Gastroesophageal sphincter (tissue), 3 donors: ENCODE measurements around the gene MAP7D2.

Experiments
- CTCF ChIP-seq, 4 experiments: fragments of 200-600 bp in 2 of 4; fragments of 450-650 bp in 2 of 4; sonication (generic) in 1 of 4; IDR thresholded peaks; one replicate each; pipeline ENCODE4 v1.5.1; 2017 to 2019; ENCODE audit warnings: antibody characterized with exemption in 4 of 4, mild to moderate bottlenecking in 2 of 4, moderate library complexity in 2 of 4
- POLR2A ChIP-seq, 2 donors: fragments of 450-650 bp; IDR thresholded peaks; one replicate each; pipeline ENCODE4 v1.6.1; 2017; ENCODE audit warnings: antibody characterized with exemption in 2 of 2, mild to moderate bottlenecking in 2 of 2, moderate library complexity in 1 of 2
- POLR2AphosphoS5 ChIP-seq: sonication (generic); formaldehyde crosslinking; IDR thresholded peaks from one replicate; pipeline ENCODE4 v1.6.1; 2017; ENCODE audit warnings: antibody characterized with exemption

DNA sequence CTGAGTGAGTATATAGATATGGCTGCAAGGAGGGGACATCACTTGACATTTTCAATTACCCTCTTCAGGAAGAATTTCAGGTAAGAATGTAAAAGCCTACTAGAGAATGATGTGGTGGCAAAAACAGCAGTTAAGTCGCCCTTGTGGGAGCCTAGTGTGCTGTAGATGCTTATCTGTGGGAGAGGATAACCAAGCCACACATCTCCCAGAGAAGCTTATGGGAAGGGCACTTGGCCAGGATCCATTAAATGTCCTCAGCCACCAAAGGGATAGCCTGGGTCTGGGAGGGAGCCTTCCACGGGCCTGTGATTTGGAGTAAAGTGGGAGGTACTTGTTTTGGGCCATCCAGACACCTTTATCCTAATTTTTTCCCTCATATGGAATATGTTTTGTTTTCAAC, 84.5 kb downstream of the MAP7D2 start:
- no peak for TF ChIP-seq CTCF (IDR thresholded peaks at IDR 0.05)
- no peak for TF ChIP-seq POLR2A (IDR thresholded peaks at IDR 0.05)
- TF ChIP-seq POLR2AphosphoS5, result no peak
